NCI-H146 (cell line): Measurements from ENCODE around the gene PHLDB2.

Experiments
- DNase-seq: peaks from one replicate; lab custom pipeline; 2025; lab: John Stamatoyannopoulos, UW

PHLDB2 gene

DNA sequence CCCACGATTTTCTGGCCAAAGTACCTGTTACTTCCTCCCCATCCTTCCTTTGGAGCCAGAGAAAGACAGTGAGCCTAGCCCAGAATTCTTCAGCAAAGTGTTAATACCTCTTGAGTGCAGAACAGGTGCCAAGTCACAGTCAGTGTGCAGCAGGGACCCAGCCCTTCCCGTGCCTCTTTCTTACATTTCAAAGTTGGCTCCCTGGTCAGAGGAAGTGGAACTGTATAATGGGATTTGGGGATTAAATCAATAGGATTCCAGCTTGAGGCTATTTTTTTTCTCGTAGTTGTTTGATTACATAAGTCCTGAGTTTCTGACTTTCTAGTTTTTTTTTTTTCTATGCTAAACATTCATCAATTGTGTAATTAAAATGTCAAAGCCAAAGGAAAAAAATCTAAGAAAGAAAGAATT lies 67.2 kb downstream of the PHLDB2 start:
- DNase-seq = peak; percentile 51

DNA sequence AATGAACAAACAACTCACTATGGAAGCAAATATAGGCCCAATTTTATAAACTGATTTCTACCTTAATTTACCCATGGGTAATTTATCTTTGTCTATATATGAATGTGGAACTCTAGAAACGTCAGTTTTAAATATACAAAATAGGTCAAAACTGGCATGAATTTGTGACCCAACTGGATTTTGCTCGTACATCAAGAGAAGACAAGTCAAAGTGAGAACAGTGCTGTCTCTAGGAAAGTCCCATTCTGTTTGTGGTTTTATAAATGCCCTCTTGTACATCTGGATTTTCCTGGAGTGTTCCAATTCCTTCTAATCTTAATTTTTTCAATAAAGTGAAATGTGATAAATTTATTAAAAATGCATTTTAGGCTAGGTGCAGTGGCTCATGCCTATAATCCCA lies 69.5 kb downstream of the PHLDB2 start:
- no peak for DNase-seq

DNA sequence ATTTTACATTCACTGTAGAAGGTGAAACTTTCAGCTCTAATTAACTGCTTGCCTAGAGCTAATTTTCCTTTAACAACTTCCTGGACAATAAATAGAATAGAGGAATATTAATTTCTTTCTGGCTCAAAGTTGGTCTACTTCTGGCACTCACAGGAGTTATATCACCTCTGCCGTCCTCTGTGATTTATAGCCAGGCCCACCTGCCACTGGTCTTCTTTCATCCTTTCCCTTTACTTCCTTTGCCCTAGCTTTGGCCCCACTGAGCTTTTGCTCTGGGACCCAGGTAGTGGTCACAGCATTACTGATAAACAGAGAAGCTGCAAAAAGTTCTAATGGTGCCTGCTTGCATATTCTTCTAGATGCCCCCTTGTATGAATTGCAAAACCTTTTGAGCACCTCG lies 70.4 kb downstream of the PHLDB2 start:
- DNase-seq = no peak

DNA sequence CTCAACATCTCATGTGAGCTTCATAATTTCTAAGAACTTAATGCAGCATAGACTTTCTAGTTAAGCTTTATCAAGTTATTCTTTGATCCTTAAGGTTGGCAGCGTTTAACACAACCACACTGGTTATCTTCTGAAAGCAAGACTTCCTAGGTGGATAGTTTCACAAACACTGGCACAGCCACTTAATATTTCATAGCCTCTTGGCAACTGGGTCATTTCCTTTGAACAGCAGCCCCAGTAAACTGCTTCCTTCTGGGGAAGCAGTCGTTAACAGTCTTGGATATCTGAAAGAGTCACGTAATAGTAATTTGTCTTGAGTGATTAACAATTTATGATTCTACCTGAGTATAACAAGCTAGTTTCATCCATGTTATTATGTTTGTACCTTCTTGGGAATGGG lies 73.9 kb downstream of the PHLDB2 start:
- no peak for DNase-seq

DNA sequence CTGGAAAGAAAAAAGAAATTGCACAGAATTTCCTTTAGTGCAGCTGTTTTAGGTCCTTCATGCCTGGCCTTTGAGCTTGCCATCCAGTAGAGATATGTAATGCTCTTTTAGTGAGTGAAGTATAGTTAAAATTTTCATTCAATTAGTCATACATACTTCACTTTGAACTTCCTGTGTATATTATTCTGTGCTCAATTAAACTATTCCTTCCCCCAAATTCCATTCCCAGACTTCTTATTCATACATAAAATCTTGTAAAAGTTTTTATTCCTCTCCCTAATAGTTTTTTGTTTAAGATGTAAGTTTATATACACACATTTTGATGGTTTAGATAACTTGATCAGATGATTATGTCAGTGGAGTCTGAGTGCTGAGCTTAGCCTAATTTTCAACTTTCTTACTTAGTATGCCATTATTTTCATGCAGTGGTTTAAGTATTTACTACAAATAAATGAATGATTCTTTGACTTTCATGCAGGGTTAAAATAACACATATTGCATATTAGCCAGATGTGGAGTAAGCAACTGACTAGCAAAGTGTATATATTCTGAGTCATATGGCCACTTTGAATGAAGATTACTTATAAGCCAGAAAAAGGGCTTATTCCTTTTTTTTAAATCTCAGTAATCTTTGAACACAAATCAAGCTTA lies 77.3 kb downstream of the PHLDB2 start:
- DNase-seq = no peak

DNA sequence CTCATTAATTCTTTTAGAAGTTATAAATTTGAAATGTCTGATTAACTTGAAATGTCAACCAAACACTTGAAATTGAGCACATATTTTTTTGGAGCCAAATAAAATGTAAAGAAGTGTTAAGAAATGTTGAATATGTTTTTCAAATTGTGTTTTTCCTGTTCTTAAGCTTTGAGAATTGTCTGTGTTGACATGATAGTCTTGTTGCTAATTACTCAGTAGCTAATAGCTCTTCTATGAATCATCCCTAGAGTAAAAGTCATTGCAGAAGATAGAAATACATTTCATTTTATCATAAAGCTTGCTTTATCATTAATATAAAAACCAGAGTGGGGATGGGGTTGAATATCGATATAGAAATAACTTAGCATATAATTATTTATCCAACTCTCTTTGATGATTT lies 77.9 kb downstream of the PHLDB2 start:
- no peak for DNase-seq

DNA sequence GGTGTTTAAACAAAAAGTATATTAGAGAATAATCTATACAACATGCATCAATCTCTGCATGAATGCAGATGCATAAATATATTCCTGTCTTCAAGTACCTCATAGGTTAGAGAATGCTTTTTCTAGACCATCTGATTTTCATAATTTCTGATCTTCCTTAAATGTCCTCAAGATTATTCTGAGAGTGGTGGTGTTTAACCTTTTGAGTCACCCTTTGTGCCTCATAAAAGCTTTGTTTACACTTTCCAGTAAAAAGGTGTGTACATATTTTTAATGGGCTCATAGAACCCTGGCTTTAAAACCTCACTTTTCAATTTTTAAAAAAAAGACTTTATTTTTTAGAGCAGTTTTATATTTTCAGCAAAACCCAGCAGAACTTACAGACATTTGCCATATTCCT lies 78.8 kb downstream of the PHLDB2 start:
- DNase-seq = no peak

DNA sequence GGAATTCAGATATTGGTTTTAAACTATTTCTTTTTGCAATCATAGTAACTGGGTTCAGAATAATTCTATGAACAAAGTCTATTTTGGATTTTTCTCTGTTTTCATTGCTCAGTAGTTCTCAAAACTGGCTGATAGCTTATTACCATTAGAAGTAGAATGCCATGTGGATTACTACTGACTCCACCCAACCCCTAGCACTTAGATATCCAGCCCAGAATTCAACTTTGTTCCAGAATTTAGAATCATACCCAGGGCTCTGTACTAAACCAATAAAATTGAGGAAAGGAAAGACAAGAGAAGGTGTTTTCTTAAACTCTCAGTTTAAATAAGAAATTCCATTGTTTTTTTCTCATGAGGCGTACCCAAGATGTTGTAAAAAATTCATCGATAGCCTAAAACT lies 80.8 kb downstream of the PHLDB2 start:
- DNase-seq = no peak

DNA sequence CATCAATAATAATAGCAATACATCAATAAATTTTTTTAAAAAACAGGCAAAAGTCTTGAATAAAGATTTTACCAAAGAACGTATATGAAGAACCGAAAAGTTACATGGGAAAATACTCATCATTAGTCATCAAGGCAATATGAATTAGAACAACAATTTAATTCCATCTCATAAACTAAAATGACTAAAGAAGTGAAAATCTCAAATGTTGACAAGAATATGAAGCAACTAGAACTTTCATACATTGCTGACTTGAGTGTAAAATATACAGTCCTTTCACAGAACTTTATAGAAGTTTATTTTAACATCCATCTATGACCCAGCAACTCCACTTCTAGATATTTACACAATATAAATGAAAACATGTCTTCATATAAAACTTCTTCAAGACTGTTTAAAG lies 84.5 kb downstream of the PHLDB2 start:
- no peak for DNase-seq

DNA sequence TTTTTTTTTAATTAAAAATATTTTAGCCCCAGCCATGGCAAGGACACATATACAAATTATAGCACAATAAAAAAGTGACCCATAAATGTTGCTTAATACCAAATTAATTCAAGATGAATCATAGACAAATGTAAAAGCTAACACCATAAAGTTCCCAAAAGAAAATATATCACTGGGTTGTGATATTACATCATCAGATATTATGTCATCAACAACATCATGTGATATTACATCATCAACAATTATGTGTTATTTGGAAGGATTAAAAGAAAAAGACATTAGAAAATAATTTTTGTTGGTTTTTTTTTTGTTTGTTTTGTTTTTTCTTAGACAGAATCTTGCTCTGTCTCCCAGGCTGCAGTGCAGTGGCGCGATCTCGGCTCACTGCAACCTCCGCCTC lies 85.3 kb downstream of the PHLDB2 start:
- no peak for DNase-seq

DNA sequence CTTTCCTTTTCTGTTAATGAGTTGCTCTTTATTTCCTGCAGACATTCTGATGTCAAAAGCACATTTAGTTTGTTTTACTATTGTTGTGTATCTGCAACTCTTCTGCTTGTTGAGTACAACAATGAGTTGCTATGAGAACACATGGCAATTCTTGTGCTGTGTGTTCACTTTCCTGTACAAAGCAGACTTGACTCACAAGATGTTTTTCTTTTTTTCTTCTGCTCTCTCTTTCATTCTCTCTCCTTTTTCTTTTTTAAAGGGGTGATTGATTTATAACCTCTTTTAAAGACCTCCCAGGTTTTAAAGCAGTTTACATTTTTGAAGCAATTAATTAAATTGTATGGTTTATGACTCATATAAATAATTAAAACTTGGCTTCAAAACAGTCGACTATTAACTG lies 88.2 kb downstream of the PHLDB2 start:
- no peak for DNase-seq

DNA sequence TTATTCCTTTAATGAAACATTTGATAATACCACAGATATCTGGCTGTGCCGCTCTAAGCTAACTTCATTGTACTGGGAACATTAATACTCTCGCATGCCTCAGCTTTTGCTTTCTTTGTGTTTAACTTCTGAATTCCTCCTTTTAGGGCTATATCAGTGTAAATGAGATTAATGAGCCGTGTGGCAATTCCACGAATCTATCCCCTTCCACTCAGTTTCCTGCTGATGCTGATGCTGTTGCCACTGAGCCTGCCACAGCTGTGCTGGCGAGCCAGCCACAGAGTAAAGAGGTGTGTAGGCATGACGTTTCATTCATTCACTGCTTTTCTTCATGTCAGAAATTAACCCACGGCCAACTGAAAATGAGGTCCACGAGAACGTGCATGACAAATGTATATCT lies 89.7 kb downstream of the PHLDB2 start:
- no peak for DNase-seq

DNA sequence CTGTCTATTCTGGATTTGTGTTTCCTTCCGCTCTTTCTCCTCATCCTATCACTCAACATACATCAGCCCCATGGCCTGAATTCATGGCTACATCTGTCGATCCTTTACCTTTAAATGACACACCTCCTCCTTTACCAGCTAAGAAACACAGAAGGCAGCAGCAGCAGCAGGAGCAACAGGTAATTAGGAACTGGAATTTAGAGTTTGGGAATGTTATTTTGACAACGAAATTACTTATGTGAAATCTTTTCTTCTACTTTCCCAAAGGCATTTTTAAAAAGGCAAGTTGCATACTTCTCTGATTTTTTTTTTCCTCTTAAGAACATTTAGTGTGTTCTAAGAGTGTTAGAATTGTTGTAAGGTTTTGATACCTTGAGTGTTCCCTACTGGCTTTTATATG lies 90.6 kb downstream of the PHLDB2 start:
- DNase-seq = no peak

DNA sequence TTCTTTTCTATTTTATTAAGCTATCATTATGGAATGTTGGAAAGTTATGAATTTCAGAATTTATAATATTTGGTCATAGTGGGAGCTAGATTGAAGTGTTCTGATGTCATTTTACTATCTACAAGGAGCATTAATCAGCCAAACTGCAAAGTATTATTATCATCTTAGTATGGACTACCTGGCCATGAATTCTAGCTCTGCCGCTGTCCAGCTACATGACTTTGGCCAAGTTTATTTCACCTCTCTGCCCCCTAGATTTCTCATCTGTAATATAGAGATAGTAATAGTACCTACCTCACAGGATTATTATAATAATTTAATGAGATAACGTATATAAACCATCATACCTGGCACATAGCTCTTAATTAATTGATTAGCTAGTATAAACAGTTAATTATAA lies 92.0 kb downstream of the PHLDB2 start:
- DNase-seq = no peak

DNA sequence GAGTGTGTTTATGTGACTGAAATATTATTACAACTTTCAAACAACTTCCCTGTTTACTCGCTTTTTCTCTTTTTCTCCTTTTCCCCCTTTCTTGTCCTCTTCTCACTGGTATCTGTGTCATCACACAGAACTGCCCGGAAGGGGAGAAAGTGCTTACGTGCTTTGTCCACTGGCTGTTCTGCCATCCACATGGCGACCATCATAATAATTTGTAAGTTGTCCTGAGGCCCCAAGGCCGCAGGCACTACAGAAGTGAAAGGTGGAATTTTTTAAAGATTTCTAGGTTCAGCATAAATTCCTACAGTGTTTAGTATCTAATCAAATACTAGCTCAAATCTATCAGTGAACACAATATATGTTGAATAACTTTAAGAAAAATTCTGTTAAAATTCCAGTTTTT lies 93.0 kb downstream of the PHLDB2 start:
- no peak for DNase-seq

DNA sequence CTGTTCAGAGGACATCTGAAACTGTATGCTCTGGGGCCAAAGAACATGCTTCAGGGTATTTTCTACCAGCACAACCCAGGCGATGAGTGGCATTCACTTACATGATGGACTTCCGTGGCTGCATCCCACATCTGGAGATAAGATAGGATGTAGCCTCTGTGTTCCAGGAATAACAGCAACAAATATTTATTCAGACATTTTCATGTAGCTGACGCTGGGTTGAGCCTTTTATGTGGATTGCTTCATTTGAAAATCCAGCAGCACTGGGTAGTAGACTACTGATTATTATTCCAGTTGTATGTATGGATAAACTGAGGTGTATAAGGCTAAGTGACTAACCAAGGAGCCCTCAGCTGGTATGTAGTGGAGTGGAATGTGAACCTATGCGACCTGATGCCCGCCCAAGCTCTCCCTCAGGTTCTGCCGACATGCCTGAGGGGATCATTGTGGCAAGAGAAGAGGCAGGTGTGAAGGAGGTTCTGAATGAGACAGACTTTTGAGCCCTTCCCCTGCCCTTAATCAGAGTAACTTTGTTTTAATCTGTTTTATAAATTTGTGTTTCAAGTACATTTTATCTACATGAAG lies 93.9 kb downstream of the PHLDB2 start:
- DNase-seq = no peak

DNA sequence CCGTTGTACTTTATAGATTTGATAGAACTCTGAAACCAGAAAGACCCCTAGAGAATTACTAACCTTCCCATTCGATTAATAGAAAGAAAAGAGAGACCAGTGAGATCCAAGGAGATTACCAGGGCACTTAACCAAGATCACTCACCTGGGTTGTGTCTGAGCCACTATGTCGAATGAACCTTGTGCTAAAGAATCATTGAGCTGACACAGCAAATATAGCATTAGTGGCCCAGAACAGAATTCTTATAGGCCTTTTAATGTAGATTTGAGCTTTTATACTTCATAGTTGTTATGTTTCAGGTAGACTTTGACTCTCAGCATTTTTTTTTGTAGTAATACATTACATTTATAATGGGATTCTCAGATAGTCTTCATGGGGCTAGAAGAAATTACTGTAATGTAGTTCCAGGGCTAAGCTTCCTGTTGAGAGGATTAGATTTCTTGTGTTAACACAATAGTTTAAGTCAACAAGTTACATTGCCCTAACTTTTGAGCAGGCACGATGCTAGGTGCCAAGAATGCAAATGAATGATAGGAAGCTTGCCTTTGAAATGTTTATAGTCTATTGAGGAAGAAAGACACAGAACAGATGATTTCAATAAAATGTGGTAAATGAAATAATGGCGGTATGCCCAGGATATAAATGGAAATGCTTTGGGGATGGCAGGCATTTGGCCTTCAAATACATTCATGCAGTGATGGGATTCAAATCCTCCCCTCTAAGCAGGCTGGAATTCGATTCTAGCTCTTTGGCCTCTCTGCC lies 95.3 kb downstream of the PHLDB2 start:
- no peak for DNase-seq

DNA sequence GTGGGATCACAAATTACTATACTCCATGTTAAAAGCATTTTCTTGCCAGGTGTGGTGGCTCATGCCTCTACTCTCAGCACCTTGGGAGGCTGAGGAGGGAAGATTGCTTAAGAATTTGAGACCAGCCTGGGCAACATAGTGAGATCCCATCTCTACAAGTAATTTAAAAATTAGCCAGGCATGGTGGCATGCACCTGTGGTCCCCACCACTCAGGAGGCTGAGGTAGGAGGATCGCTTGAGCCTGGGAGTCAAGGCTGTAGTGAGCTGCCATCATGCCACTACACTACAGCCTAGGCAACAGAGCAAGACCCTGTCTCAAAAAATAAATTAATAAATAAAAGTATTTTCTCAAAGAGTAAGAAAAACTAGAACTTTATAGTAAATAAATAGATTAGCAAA lies 96.8 kb downstream of the PHLDB2 start:
- DNase-seq = no peak

DNA sequence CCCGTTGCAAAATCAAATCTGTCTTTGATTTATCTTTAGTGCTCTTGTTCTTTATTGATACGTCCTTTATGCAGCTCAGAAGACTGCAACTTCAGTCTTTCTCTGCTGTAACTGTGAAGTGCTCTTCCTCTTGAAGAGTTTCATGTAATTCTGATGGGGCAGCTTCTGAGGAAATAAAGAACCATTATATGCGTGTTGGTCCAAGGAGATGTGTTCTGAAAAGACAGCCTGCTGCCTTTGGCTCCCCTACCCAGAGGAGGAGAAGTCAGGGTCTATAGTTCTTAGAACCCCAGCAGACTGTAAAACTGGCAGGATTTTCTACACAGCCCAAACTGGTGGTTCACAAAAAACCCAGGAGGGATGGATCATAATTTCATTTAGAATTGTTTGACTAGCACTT lies 97.4 kb downstream of the PHLDB2 start:
- no peak for DNase-seq

DNA sequence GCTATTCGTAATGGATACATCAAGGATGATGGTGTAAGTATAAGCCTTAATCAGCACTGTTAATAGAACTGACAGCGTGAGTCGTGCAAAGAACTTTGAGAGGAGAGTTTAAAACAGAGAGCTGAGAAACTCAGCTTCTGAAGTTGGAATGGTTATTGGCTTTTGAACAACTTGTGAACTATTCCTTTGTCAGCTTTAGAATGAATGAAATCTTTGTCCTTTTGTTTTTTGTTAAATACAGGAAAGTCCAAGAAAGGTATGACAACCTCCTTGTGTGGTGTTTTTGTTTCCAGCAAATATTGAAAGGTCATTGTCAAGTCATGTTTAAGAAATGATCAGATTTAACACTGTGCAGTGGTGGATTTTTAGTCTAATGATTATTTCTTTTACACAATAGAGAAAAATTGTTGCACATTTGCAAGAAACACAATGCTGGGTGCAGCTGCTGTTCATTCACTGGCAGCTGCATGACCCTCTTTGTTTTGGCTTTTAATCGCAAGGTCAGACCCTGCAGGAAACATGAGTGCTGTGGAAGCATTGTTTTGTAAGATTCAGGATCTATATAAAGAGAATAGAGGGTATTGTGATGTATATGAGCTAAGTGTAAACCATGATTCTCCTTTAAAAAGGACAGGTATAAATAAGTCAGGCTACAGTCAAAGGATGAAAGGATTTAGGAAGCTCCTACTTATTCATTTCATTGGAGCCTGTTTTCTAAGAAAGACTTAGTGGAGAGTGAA lies 98.1 kb downstream of the PHLDB2 start:
- peak; percentile 92 for DNase-seq

DNA sequence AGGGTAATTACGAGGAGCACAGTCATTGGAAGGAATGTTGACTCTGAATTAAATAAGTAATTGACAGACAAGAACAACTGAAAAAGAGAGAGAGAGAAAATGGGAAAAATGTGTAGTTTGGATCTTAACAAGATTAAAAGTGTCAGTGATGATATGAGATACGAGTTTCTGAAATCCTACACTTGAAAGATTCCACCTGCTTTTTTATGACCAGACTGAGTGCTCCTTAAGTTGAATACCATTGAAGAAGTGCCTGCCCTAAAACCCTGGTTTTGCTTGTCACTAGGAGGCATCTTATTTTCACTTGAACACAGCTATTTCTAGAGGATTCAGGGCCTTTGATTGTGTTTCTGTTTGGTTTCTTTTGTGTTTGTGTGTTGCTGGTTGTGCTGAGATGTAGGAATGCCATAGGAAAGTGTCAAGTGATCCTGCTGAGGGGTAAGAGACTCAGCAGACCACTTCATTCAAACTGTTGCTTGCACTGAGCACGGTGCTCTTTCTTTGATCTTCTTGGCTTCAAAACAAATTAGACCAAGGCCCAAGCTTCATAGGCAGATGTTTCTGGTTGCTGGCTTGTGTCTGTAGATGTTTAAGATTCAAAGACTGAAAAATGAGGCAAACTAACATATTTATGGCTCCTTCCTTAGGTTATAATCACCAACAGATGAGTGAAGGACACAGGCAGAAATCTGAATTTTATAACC lies 102.5 kb downstream of the PHLDB2 start:
- DNase-seq = no peak

DNA sequence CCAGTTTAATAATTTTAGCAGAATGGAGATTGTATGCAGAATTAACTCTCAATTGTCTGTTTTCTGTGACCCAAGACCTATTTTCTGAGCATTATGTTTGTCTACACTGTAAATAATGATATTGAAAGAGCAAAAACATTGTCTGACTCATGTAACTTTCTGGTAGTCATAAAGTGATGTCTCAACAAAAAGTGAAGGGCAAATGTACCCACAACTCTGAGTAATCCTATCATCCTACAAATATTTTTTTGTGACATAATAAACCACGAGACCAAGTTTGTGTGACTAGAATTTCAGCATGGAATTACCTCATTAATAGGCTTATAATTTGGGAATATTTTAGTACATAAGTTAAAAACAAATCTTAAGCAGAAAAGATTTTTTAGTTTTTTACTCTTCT lies 104.4 kb downstream of the PHLDB2 start:
- no peak for DNase-seq
